HG03571 (cell line): ENCODE results near the gene CNTNAP2.

Source experiments
- ATAC-seq: cut with Tn5 transposase; IDR thresholded peaks from one replicate; pipeline ENCODE4 v1.9.1; 2021; ENCODE audit not compliant: unreplicated experiment

CNTNAP2 gene

GRCh38 chr7:146414373-146414772, 297.8 kb downstream of the CNTNAP2 start:
- ATAC-seq = no peak

GRCh38 chr7:146414937-146415336, 298.3 kb downstream of the CNTNAP2 start:
- no peak for ATAC-seq

- no peak for ATAC-seq
Observed at GRCh38 chr7:146417176-146417575, 300.6 kb downstream of the CNTNAP2 start.

GRCh38 chr7:146423446-146423845, 306.8 kb downstream of the CNTNAP2 start:
- no peak for ATAC-seq

- ATAC-seq = no peak
Observed at GRCh38 chr7:146424084-146424483, 307.5 kb downstream of the CNTNAP2 start.

GRCh38 chr7:146433501-146433900, 316.9 kb downstream of the CNTNAP2 start:
- ATAC-seq = no peak

GRCh38 chr7:146443102-146443501, 326.5 kb downstream of the CNTNAP2 start:
- ATAC-seq = no peak

- ATAC-seq = no peak
Observed at GRCh38 chr7:146449625-146450024, 333.0 kb downstream of the CNTNAP2 start.

GRCh38 chr7:146455091-146455655, 338.6 kb downstream of the CNTNAP2 start:
- ATAC-seq = no peak

- ATAC-seq = no peak
Observed at GRCh38 chr7:146479040-146479439, 362.4 kb downstream of the CNTNAP2 start.

- ATAC-seq = no peak
Observed at GRCh38 chr7:146486519-146486918, 369.9 kb downstream of the CNTNAP2 start.

- ATAC-seq = no peak
Observed at GRCh38 chr7:146492017-146492416, 375.4 kb downstream of the CNTNAP2 start.

GRCh38 chr7:146494952-146495596, 378.5 kb downstream of the CNTNAP2 start:
- no peak for ATAC-seq

GRCh38 chr7:146496657-146497056, 380.1 kb downstream of the CNTNAP2 start:
- ATAC-seq = no peak

GRCh38 chr7:146499970-146500369, 383.4 kb downstream of the CNTNAP2 start:
- no peak for ATAC-seq

GRCh38 chr7:146503844-146504243, 387.2 kb downstream of the CNTNAP2 start:
- ATAC-seq = no peak

GRCh38 chr7:146510088-146510680, 393.6 kb downstream of the CNTNAP2 start:
- no peak for ATAC-seq

GRCh38 chr7:146514304-146514703, 397.7 kb downstream of the CNTNAP2 start:
- ATAC-seq = no peak

- no peak for ATAC-seq
Observed at GRCh38 chr7:146528581-146528980, 412.0 kb downstream of the CNTNAP2 start.

GRCh38 chr7:146539836-146540235, 423.2 kb downstream of the CNTNAP2 start:
- no peak for ATAC-seq

- ATAC-seq = no peak
Observed at GRCh38 chr7:146542101-146542500, 425.5 kb downstream of the CNTNAP2 start.

GRCh38 chr7:146544748-146545147, 428.1 kb downstream of the CNTNAP2 start:
- ATAC-seq = no peak

GRCh38 chr7:146548816-146549215, 432.2 kb downstream of the CNTNAP2 start:
- ATAC-seq = no peak
